H1 (cell line): Measurements from ENCODE around the gene ENPP7.

ENCODE experiments used
- CHD1 ChIP-seq: IDR thresholded peaks from 2 replicates; pipeline ENCODE4 v1.6.1; 2012; ENCODE audit warnings: low read depth, low read length, improper control_type of control experiment
- CTCF ChIP-seq, 3 experiments: IDR thresholded peaks; 1 replicate in 2 of 3; 2 replicates in 1 of 3; pipeline versions ENCODE4 v1.5.1 to v1.6.1; 2011; ENCODE audit warnings: low read length in 3 of 3, mild to moderate bottlenecking in 3 of 3, inconsistent platforms in 2 of 3, low read depth in 1 of 3, moderate library complexity in 1 of 3; ENCODE audit not compliant: insufficient read depth in 1 of 3; ENCODE audit errors: control extremely low read depth in 1 of 3

- TF ChIP-seq CHD1 (no peak), CTCF (IDR thresholded peaks at IDR 0.05; ENCODE audit: control extremely low read depth in 1 of 3, insufficient read depth in 1 of 3, low read depth in 1 of 3, low read length in 3 of 3) (peak; percentile 37 to 52 (median 49))
Measured at GRCh38 chr17:79702034-79702433, 28.7 kb upstream of the ENPP7 start.
